ENCODE results near the gene SMIM8.

Gene SMIM8

DNA sequence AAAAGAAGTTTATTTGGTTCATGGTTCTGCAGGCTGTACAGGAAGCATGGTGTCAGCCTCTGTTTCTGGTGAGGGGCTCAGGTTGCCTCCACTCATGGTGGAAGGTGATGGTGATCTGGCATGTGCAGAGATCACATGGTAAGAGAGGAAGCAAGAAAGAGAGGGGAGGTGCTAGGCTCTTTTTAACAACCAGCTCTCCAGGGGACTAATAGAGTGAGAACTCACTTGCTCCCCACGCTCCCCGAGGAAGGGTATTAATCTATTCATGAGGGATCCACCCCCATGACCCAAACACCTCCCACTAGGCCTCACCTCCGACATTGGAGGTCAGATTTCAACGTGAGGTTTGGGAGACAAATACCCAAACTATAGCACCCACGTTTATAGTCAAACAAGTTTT lies 10.6 kb downstream of the SMIM8 start:
- H3K4me2 ChIP-seq (ENCODE audit: low read length) = no peak overlapping the region
- H3F3A ChIP-seq (ENCODE audit: insufficient read depth, low read length) = peaks cover 6% of the 10 kb centered on the region; the same call in 1 of the 2 replicates
- TF ChIP-seq EZH2 (IDR thresholded peaks at IDR 0.05; ENCODE audit: borderline replicate concordance, low read length) (no peak), CTCF (IDR thresholded peaks at IDR 0.05; ENCODE audit: low read length) (no peak)
- no peak overlapping the region for H2AFZ ChIP-seq (ENCODE audit: low read length)
- peaks cover 35% of the 10 kb centered on the region for H3K79me2 ChIP-seq (ENCODE audit: insufficient read depth, low read length)
- no peak overlapping the region for H3K9ac ChIP-seq (ENCODE audit: low read length)
- peak overlapping the region; percentile 43 for H3K27ac ChIP-seq (ENCODE audit: low read depth, low read length, poor library complexity, severe bottlenecking)
- peaks cover 43% of the 10 kb centered on the region for H3K4me1 ChIP-seq (ENCODE audit: insufficient read depth, low read length, severe bottlenecking)
- H3K4me3 ChIP-seq (ENCODE audit: low read depth, low read length, poor library complexity, severe bottlenecking) = no peak overlapping the region
- no peaks in the 10 kb centered on the region for H3K27me3 ChIP-seq (ENCODE audit: insufficient read depth, low read length)
- no peaks in the 10 kb centered on the region for H3K9me3 ChIP-seq (ENCODE audit: low read length)
- peaks cover 9% of the 10 kb centered on the region; the same call in 1 of the 2 replicates for H3K36me3 ChIP-seq (ENCODE audit: insufficient read depth, low read length)
- no peaks in the 10 kb centered on the region for H3K9me2 ChIP-seq (ENCODE audit: low read depth, low read length)
- H4K20me1 ChIP-seq (ENCODE audit: insufficient read depth, low read length) = no peaks in the 10 kb centered on the region

DNA sequence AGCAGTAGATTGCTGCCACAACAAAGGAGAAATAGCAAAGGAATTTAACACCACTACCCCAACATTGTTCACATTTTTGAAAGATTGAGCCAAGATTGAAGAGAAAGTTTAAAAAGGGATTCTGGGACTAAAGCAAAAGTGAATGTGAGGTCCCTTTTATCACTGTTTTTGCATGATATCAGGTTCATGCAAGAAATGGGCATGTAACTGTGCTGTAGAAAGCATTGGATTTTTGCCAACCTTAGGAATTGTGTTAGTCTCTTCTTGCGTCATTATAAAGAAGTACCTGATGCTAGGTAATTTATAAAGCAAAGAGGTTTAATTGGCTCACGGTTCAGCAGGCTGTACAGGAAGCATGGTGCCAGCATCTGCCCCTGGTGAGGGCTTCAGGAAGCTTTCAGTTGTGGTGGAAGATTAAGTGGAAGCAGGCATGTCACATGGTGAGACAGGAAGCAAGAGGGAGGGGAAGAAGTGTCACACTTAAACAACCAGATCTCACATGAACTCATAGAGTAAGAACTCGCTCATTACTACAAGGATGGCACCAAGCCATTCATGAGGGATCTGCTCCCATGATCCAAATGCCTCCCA lies 11.3 kb downstream of the SMIM8 start:
- Histone ChIP-seq H3K9ac (ENCODE audit: low read length) (no peak overlapping the region), H3K4me3 (ENCODE audit: low read depth, low read length, poor library complexity, severe bottlenecking) (no peak overlapping the region), H3K27me3 (ENCODE audit: insufficient read depth, low read length) (no peaks in the 10 kb centered on the region), H2AFZ (ENCODE audit: low read length) (no peak overlapping the region), H3K9me3 (ENCODE audit: low read length) (no peaks in the 10 kb centered on the region), H3K27ac (ENCODE audit: low read depth, low read length, poor library complexity, severe bottlenecking) (peak overlapping the region; percentile 43), H3K9me2 (ENCODE audit: low read depth, low read length) (no peaks in the 10 kb centered on the region), H3F3A (ENCODE audit: insufficient read depth, low read length) (peaks cover 6% of the 10 kb centered on the region; the same call in 1 of the 2 replicates), H4K20me1 (ENCODE audit: insufficient read depth, low read length) (no peaks in the 10 kb centered on the region), H3K4me1 (ENCODE audit: insufficient read depth, low read length, severe bottlenecking) (peaks cover 43% of the 10 kb centered on the region), H3K4me2 (ENCODE audit: low read length) (no peak overlapping the region), H3K79me2 (ENCODE audit: insufficient read depth, low read length) (peaks cover 35% of the 10 kb centered on the region), H3K36me3 (ENCODE audit: insufficient read depth, low read length) (peaks cover 9% of the 10 kb centered on the region; the same call in 1 of the 2 replicates)
- TF ChIP-seq CTCF (IDR thresholded peaks at IDR 0.05; ENCODE audit: low read length) (no peak), EZH2 (IDR thresholded peaks at IDR 0.05; ENCODE audit: borderline replicate concordance, low read length) (no peak)

DNA sequence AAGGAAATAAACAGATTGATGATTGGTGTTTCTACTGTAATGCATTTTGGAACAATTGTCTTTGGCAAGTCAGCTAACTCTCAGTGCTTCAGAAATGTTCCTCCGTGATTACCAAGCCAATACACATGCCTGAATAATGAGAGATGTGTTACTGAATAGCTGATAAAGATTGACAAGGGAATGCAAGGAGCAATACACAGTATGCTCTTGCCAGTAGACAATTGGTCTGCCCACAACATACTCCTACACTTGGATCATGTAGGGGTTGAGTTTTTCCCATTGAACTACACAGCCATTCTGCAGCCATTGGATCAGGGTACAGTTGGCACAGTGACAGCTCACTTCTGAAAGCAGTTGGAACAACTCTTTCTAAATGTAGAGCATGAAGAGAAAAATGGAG lies 12.3 kb downstream of the SMIM8 start:
- H3K27ac ChIP-seq (ENCODE audit: low read depth, low read length, poor library complexity, severe bottlenecking) = no peak overlapping the region
- H3K9me2 ChIP-seq (ENCODE audit: low read depth, low read length) = no peaks in the 10 kb centered on the region
- no peaks in the 10 kb centered on the region for H3K27me3 ChIP-seq (ENCODE audit: insufficient read depth, low read length)
- no peak overlapping the region for H3K9ac ChIP-seq (ENCODE audit: low read length)
- H4K20me1 ChIP-seq (ENCODE audit: insufficient read depth, low read length) = no peaks in the 10 kb centered on the region
- TF ChIP-seq CTCF (IDR thresholded peaks at IDR 0.05; ENCODE audit: low read length) (no peak), EZH2 (IDR thresholded peaks at IDR 0.05; ENCODE audit: borderline replicate concordance, low read length) (no peak)
- peaks cover 35% of the 10 kb centered on the region for H3K4me1 ChIP-seq (ENCODE audit: insufficient read depth, low read length, severe bottlenecking)
- H3F3A ChIP-seq (ENCODE audit: insufficient read depth, low read length) = peaks cover 6% of the 10 kb centered on the region; the same call in 1 of the 2 replicates
- H2AFZ ChIP-seq (ENCODE audit: low read length) = no peak overlapping the region
- H3K4me3 ChIP-seq (ENCODE audit: low read depth, low read length, poor library complexity, severe bottlenecking) = no peak overlapping the region
- no peaks in the 10 kb centered on the region for H3K9me3 ChIP-seq (ENCODE audit: low read length)
- peaks cover 27% of the 10 kb centered on the region for H3K79me2 ChIP-seq (ENCODE audit: insufficient read depth, low read length)
- H3K4me2 ChIP-seq (ENCODE audit: low read length) = no peak overlapping the region
- peaks cover 10% of the 10 kb centered on the region; the same call in 1 of the 2 replicates for H3K36me3 ChIP-seq (ENCODE audit: insufficient read depth, low read length)

Data from OCI-LY1 (cell line).